K562 (cell line): ENCODE data around the gene NOL4L. TPM values are rescaled to one million over a fixed set of nuclear protein-coding genes. Genes with fewer than 3 reads are reported as not detected.

ENCODE experiments used
- BCOR ChIP-seq: fragments of 450-650 bp; IDR thresholded peaks from 2 replicates; pipeline ENCODE4 v1.6.1; 2016
- CHD7 ChIP-seq: fragments of 200-600 bp; sonication (generic); IDR thresholded peaks from one replicate; pipeline ENCODE4 v1.6.1; 2012; ENCODE audit warnings: mild to moderate bottlenecking, low read depth, low read length, inconsistent platforms
- CREB1 ChIP-seq, 2 experiments: sonication (generic) in 1 of 2; formaldehyde crosslinking in 1 of 2; IDR thresholded peaks; 2 replicates each; pipeline versions ENCODE4 v1.6.1 to v1.8.0; 2012 to 2022; ENCODE audit warnings: inconsistent platforms in 1 of 2, mild to moderate bottlenecking in 1 of 2, missing genetic modification reagents in 1 of 2, moderate library complexity in 1 of 2
- GABPA ChIP-seq: fragments of 200-800 bp; sonication (Bioruptor generic); conservative IDR thresholded peaks from 2 replicates; pipeline ENCODE4 v1.6.1; 2016; ENCODE audit warnings: low read depth, missing genetic modification characterization, missing compliant biosample characterization
- GTF2B ChIP-seq: IDR thresholded peaks from 2 replicates; pipeline ENCODE4 v1.6.1; 2011; ENCODE audit not compliant: insufficient read length; ENCODE audit errors: extremely low read depth
- KDM2B ChIP-seq: fragments of 250-450 bp; sonication (Bioruptor Pico); IDR thresholded peaks from 2 replicates; pipeline ENCODE4 v1.8.0; 2021; ENCODE audit warnings: mild to moderate bottlenecking, moderate library complexity
- NFE2L1 ChIP-seq: fragments of 450-650 bp; IDR thresholded peaks from 2 replicates; pipeline ENCODE4 v1.6.1; 2016; ENCODE audit warnings: missing genetic modification characterization, low read depth, mild to moderate bottlenecking, missing compliant biosample characterization, moderate library complexity, borderline replicate concordance
- NRF1 ChIP-seq, 2 experiments: fragments of 450-650 bp; IDR thresholded peaks in 1 of 2; conservative IDR thresholded peaks in 1 of 2; 2 replicates each; pipeline ENCODE4 v1.6.1; 2014; ENCODE audit warnings: mild to moderate bottlenecking in 2 of 2
- RCOR1 ChIP-seq, 2 experiments: IDR thresholded peaks; 2 replicates each; pipeline ENCODE4 v1.6.1; 2012; ENCODE audit warnings: low read depth in 2 of 2, low read length in 2 of 2, borderline replicate concordance in 1 of 2, improper control_type of control experiment in 1 of 2
- SMAD2 ChIP-seq: fragments of 150-350 bp; IDR thresholded peaks from 2 replicates; pipeline ENCODE4 v1.6.1; 2014; ENCODE audit warnings: low read depth, mild to moderate bottlenecking, low read length
- U2AF1 ChIP-seq: fragments of 200-400 bp; formaldehyde crosslinking; optimal IDR thresholded peaks from 2 replicates; pipeline ENCODE3; 2017; ENCODE audit warnings: mild to moderate bottlenecking, low read depth, low read length, moderate library complexity
- ZNF280B ChIP-seq: fragments of 250-450 bp; sonication (Bioruptor Pico); IDR thresholded peaks from 2 replicates; pipeline ENCODE4 v1.5.1; 2021; ENCODE audit warnings: mild to moderate bottlenecking
- polyA plus RNA-seq, 8 experiments: library from polyadenylated mRNA; depleted of rRNA in 4 of 8; stranded (reverse) in 5 of 8; unstranded in 3 of 8; fragments of >200 nt; fragmentation: Nextera tagmentation in 2 of 8; fragmentation: Illumina TruSeq in 1 of 8; extraction: Ambion mirVana in 2 of 8; extraction: Trizol in 1 of 8; gene quantifications; 2 replicates each; pipeline versions ENCODE4 v1.2.1 to v1.2.3, GENCODE V29; 2011 to 2014; ENCODE audit warnings: inconsistent platforms in 1 of 8, missing spikeins in 1 of 8
- total RNA-seq, 7 experiments: library from RNA; depleted of rRNA in 6 of 7; stranded (reverse); fragments of >200 nt in 6 of 7; fragmentation: Illumina TruSeq in 2 of 7; extraction: Trizol in 2 of 7; gene quantifications; 2 replicates each; pipeline versions ENCODE4 v1.2.1 to v1.2.3, GENCODE V29; 2011 to 2021; ENCODE audit warnings: low replicate concordance in 1 of 7

Gene NOL4L
- total and polyA plus RNA-seq, 9 of the 15 experiments (the other 6 are each of a cell fraction or from before 2014, with no cell fraction given), result 5.1 to 36.2 (median 13.6) TPM

- no peak for TF ChIP-seq ZNF280B (CRISPR knock-in tag)
- TF ChIP-seq GABPA, result no peak
- TF ChIP-seq NFE2L1, result no peak
- TF ChIP-seq KDM2B (CRISPR knock-in tag), result no peak; the same call in 1 of the 2 replicates
- TF ChIP-seq NRF1 (conservative IDR thresholded peaks at IDR 0.05 in 1 of 2, IDR thresholded peaks at IDR 0.05 in 1 of 2), result peak in 1 of 2 experiments; percentile 18; a peak in 2 of 4 replicates
- no peak for TF ChIP-seq GTF2B
- TF ChIP-seq SMAD2, result no peak
- no peak for TF ChIP-seq BCOR
- no peak for TF ChIP-seq CREB1 (IDR thresholded peaks at IDR 0.05)
- no peak for TF ChIP-seq CREB1 (CRISPR knock-in tag; IDR thresholded peaks at IDR 0.05)
- no peak for TF ChIP-seq CHD7
- TF ChIP-seq RCOR1 (IDR thresholded peaks at IDR 0.05; ENCODE audit: borderline replicate concordance in 1 of 2, low read depth in 2 of 2, low read length in 2 of 2), result peak in 1 of 2 experiments; percentile 16; a peak in 1 of 4 replicates
- no peak for TF ChIP-seq U2AF1
These were observed 2.2 kb downstream of the NOL4L start (continued) for GRCh38 chr20:32582659-32583580.
